ENCODE results near the gene STK36. TPM values are rescaled to one million over a fixed set of nuclear protein-coding genes. Genes with fewer than 3 reads are reported as not detected.

Gene STK36
- total and polyA plus RNA-seq, 10 of the 15 experiments (the other 5 are each of a cell fraction or from before 2014, with no cell fraction given), result 4.0 to 22.8 (median 16.7) TPM

GRCh38 chr2:218627939-218628338 lies 43.9 kb upstream of the STK36 start:
- CTCF ChIA-PET, result no interaction called here
- WGBS (ENCODE audit: insufficient coverage, insufficient replicate concordance, low lambda C conversion rate, missing lambda C conversion rate), result 97% methylated on average over 4 of the region's 4 CpGs
- intact Hi-C loops (cut with micrococcal nuclease; ENCODE audit: unreplicated experiment) (no loop called here), in situ Hi-C loops (cut with MboI) (no loop called here)
- Histone ChIP-seq H3K79me2 (ENCODE audit: control insufficient read depth, insufficient read depth, low read length) (no peaks in the 10 kb centered on the region), H3K9ac (ENCODE audit: control insufficient read depth, insufficient read depth, low read length) (no peak overlapping the region), H2AFZ (ENCODE audit: control insufficient read depth, low read depth, low read length) (no peak overlapping the region), H3K4me1 (ENCODE audit: control insufficient read depth, insufficient read depth, low read length) (no peaks in the 10 kb centered on the region), H3K27me3 (replicated peaks in 1 of 2; ENCODE audit: control insufficient read depth in 2 of 2, insufficient read depth in 2 of 2, low read length in 1 of 2) (no peaks in the 10 kb centered on the region), H3K4me2 (ENCODE audit: control insufficient read depth, insufficient read depth) (no peak overlapping the region), H4K20me1 (ENCODE audit: control insufficient read depth, insufficient read depth) (no peaks in the 10 kb centered on the region), H3K4me3 (no peak overlapping the region), H3K27ac (ENCODE audit: control insufficient read depth, insufficient read depth) (no peak overlapping the region), H3K9me3 (replicated peaks; ENCODE audit: control insufficient read depth, insufficient read depth, low read length) (no peaks in the 10 kb centered on the region), H3K36me3 (ENCODE audit: control insufficient read depth in 2 of 2, insufficient read depth in 2 of 2, low read length in 1 of 2) (no peaks in the 10 kb centered on the region)
- FAIRE-seq (no peak), DNase-seq (ENCODE audit: low read depth, low spot score) (no peak), ATAC-seq (no peak)
- RAD21 ChIA-PET (ENCODE audit: unreplicated experiment), result no interaction called here
- POLR2A ChIA-PET, result no interaction called here
- BruUV-seq (replicated peaks), result no TSS peak
- TF ChIP-seq IRF3 (IDR thresholded peaks at IDR 0.05) (no peak), TCF3 (IDR thresholded peaks at IDR 0.05; ENCODE audit: borderline replicate concordance, insufficient read depth, low read depth, low read length) (no peak), BHLHE40 (IDR thresholded peaks at IDR 0.05; ENCODE audit: borderline replicate concordance in 1 of 2, low read depth in 2 of 2, low read length in 1 of 2) (no peak), SREBF1 (IDR thresholded peaks at IDR 0.05; ENCODE audit: low read length) (no peak), ZNF274 (IDR thresholded peaks at IDR 0.05; ENCODE audit: insufficient read depth, insufficient read length) (no peak), ASH2L (IDR thresholded peaks at IDR 0.05; ENCODE audit: borderline replicate concordance, low read depth) (no peak), USF2 (IDR thresholded peaks at IDR 0.05; ENCODE audit: borderline replicate concordance, low read depth, low read length) (no peak), CHD1 (IDR thresholded peaks at IDR 0.05; ENCODE audit: low read depth, low read length) (no peak), SUPT20H (IDR thresholded peaks at IDR 0.05; ENCODE audit: borderline replicate concordance, control insufficient read depth, low read depth, low read length) (no peak), PKNOX1 (IDR thresholded peaks at IDR 0.05) (no peak)
- SMC1A ChIA-PET (ENCODE audit: uncharacterized antibody, unreplicated experiment), result no interaction called here
